Measurements from ENCODE around the gene DAB1. TPM values are rescaled to one million over a fixed set of nuclear protein-coding genes. Genes with fewer than 3 reads are reported as not detected.

The DAB1 gene
- polyA plus RNA-seq, 1 donor from 2014 or later, result 11.4 TPM

DNA sequence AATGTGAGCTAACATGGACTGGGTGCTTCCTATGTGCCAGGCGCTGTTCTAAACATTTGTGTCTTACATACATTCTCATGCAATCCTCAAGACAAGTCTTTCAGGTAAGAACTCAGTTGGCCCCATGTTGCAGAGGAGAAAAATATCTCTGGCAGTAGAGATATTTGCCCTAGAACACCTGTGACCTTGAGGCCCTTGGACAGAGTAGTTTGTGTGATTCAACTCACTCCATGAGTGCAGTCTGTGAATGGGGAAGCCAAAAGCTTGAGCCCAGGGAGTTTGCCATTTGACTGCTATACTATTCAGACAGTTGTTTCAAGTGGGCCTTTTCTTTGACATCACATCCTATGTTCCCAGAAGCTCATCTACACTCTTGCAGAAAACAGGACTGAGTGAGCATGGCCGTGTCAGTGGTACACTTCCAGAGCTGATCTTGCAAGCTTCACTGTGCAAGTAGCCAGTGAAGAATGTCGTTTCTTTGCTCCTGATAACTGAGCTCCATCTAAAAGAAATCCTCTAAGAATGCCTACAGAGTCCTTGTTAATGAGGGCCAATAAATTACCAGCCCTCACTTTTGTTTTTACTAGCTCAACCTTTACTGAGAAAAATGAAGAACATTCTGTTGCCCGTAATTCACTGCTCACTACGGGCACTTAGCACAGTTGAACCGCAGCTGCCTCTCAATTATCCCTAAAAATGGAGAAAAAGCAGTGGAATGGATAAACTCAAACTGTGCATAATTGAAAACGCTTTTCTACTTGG lies 359.3 kb downstream of the DAB1 start:
- no peaks in the 10 kb centered on the region for H3K9me3 ChIP-seq (ENCODE audit: low read length)
- H3K9ac ChIP-seq (ENCODE audit: low read length), result no peak overlapping the region
- H3K4me3 ChIP-seq (ENCODE audit: low read length), result no peak overlapping the region
- no peaks in the 10 kb centered on the region for H3K9me2 ChIP-seq (ENCODE audit: insufficient read depth, low read length)
- TF ChIP-seq REST (IDR thresholded peaks at IDR 0.05; ENCODE audit: borderline replicate concordance) (peak; percentile 36), POLR2AphosphoS5 (IDR thresholded peaks at IDR 0.05) (peak; percentile 41), MXI1 (conservative IDR thresholded peaks at IDR 0.05; ENCODE audit: poor library complexity, severe bottlenecking) (no peak)
- no peaks in the 10 kb centered on the region for H3K79me2 ChIP-seq (replicated peaks; ENCODE audit: insufficient read depth, low read length)
- no peaks in the 10 kb centered on the region for H3K36me3 ChIP-seq (ENCODE audit: insufficient read depth, low read length)
- H3K27ac ChIP-seq (ENCODE audit: low read length), result peak overlapping the region; percentile 39
- H3F3A ChIP-seq (ENCODE audit: insufficient read depth, low read length, poor library complexity, severe bottlenecking), result no peaks in the 10 kb centered on the region
- no peaks in the 10 kb centered on the region for H4K20me1 ChIP-seq (ENCODE audit: insufficient read depth)
- no peak overlapping the region for H3K4me2 ChIP-seq (ENCODE audit: low read length)
- no peaks in the 10 kb centered on the region for H3K27me3 ChIP-seq (ENCODE audit: insufficient read depth, low read depth, low read length)
- no peak overlapping the region for H2AFZ ChIP-seq (ENCODE audit: low read depth, low read length)

DNA sequence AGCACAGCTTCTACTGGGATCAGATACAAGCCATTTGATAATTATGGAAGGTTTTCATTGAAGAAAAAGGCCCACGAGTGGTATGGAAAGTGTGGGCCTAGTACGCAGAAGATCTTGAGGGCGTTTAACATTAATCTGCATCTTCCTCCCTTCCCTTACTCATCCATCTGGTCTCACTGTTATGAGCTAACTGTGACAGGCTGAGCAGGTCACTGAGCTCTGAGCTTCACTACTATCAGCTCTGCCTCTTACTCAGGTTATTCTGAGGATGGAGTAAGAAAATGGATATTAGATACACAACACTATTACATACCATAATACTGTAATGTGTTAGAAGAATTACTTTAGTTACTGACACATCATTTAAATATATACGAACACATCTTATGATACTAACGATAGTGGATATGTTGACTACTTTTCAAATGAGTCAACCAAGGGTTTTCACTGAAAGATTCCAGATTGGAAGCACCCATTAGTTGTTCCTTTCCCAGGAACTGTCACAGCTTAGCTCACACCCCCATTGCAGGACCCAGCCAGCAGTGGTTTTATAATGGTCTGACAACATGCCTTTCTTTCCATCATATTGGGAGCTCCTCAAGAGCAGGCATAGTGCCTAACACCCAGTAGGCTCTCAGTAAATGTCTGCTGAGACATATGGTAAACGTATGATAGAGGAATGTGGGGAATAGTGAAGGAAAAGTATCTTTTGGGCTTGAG lies 360.3 kb downstream of the DAB1 start:
- Histone ChIP-seq H3K9me3 (ENCODE audit: low read length) (no peaks in the 10 kb centered on the region), H3K27ac (ENCODE audit: low read length) (no peak overlapping the region), H2AFZ (ENCODE audit: low read depth, low read length) (no peak overlapping the region), H3K9ac (ENCODE audit: low read length) (no peak overlapping the region), H3K36me3 (ENCODE audit: insufficient read depth, low read length) (no peaks in the 10 kb centered on the region), H3K79me2 (replicated peaks; ENCODE audit: insufficient read depth, low read length) (no peaks in the 10 kb centered on the region), H3K27me3 (ENCODE audit: insufficient read depth, low read depth, low read length) (no peaks in the 10 kb centered on the region), H4K20me1 (ENCODE audit: insufficient read depth) (no peaks in the 10 kb centered on the region), H3K4me3 (ENCODE audit: low read length) (no peak overlapping the region), H3K4me2 (ENCODE audit: low read length) (no peak overlapping the region), H3K9me2 (ENCODE audit: insufficient read depth, low read length) (no peaks in the 10 kb centered on the region), H3F3A (ENCODE audit: insufficient read depth, low read length, poor library complexity, severe bottlenecking) (no peaks in the 10 kb centered on the region)
- no peak for TF ChIP-seq POLR2AphosphoS5 (IDR thresholded peaks at IDR 0.05)
- TF ChIP-seq EP300 (conservative IDR thresholded peaks at IDR 0.05; ENCODE audit: poor library complexity, severe bottlenecking), result no peak
- no peak for TF ChIP-seq RAD21 (conservative IDR thresholded peaks at IDR 0.05)
- no peak for TF ChIP-seq EZH2 (IDR thresholded peaks at IDR 0.05; ENCODE audit: borderline replicate concordance, insufficient read depth, low read length, poor library complexity, severe bottlenecking)
- TF ChIP-seq REST (IDR thresholded peaks at IDR 0.05; ENCODE audit: borderline replicate concordance), result no peak
- no peak for TF ChIP-seq MXI1 (conservative IDR thresholded peaks at IDR 0.05; ENCODE audit: poor library complexity, severe bottlenecking)
- TF ChIP-seq TAF1 (IDR thresholded peaks at IDR 0.05; ENCODE audit: low read depth), result no peak
- TF ChIP-seq, protein P1, sequence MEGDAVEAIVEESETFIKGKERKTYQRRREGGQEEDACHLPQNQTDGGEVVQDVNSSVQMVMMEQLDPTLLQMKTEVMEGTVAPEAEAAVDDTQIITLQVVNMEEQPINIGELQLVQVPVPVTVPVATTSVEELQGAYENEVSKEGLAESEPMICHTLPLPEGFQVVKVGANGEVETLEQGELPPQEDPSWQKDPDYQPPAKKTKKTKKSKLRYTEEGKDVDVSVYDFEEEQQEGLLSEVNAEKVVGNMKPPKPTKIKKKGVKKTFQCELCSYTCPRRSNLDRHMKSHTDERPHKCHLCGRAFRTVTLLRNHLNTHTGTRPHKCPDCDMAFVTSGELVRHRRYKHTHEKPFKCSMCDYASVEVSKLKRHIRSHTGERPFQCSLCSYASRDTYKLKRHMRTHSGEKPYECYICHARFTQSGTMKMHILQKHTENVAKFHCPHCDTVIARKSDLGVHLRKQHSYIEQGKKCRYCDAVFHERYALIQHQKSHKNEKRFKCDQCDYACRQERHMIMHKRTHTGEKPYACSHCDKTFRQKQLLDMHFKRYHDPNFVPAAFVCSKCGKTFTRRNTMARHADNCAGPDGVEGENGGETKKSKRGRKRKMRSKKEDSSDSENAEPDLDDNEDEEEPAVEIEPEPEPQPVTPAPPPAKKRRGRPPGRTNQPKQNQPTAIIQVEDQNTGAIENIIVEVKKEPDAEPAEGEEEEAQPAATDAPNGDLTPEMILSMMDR (IDR thresholded peaks at IDR 0.05; ENCODE audit: poor library complexity, severe bottlenecking), result no peak
- TF ChIP-seq SMC3 (conservative IDR thresholded peaks at IDR 0.05; ENCODE audit: poor library complexity), result no peak

All from neural cell (in vitro differentiated cells).